Astrocyte (in vitro differentiated cells and primary cell): ENCODE measurements around the gene ZNF512. TPM values are rescaled to one million over a fixed set of nuclear protein-coding genes. Genes with fewer than 3 reads are reported as not detected.
A peak's percentile ranks its signal among the peaks of the same experiment; 100 is the strongest.

Experiments
- DNase-seq: peaks from one replicate; pipeline ENCODE4 v3.0.0-alpha.2; 2010; ENCODE audit warnings: low read depth
- FAIRE-seq: peaks from 2 replicates; lab custom pipeline; 2011; peaks lifted over from hg19 to GRCh38; lab: Jason Lieb, UNC
- H2AFZ ChIP-seq: 2 replicates; pipeline ENCODE4 v1.6.0; 2012; ENCODE audit warnings: low read depth, low read length, inconsistent platforms
- H3K27ac ChIP-seq: 2 replicates; pipeline ENCODE4 v1.5.1; 2011; ENCODE audit warnings: low read depth, low read length, inconsistent platforms
- H3K27me3 ChIP-seq: 2 replicates; pipeline ENCODE4 v1.6.0; 2011; ENCODE audit warnings: low read length, inconsistent platforms; ENCODE audit not compliant: insufficient read depth
- H3K36me3 ChIP-seq: 2 replicates; pipeline ENCODE4 v1.5.1; 2011; ENCODE audit warnings: low read length, inconsistent platforms; ENCODE audit not compliant: insufficient read depth
- H3K4me1 ChIP-seq: 2 replicates; pipeline ENCODE4 v1.5.1; 2011; ENCODE audit warnings: low read length, inconsistent platforms; ENCODE audit not compliant: insufficient read depth
- H3K4me2 ChIP-seq: 2 replicates; pipeline ENCODE4 v1.6.0; 2012; ENCODE audit warnings: low read length, inconsistent platforms
- H3K4me3 ChIP-seq: 2 replicates; pipeline ENCODE4 v1.5.1; 2011; ENCODE audit warnings: low read depth, mild to moderate bottlenecking, low read length, inconsistent platforms; ENCODE audit not compliant: insufficient read depth
- H3K79me2 ChIP-seq: 2 replicates; pipeline ENCODE4 v1.6.0; 2012; ENCODE audit warnings: mild to moderate bottlenecking, low read length, inconsistent platforms; ENCODE audit not compliant: insufficient read depth
- H3K9ac ChIP-seq: 2 replicates; pipeline ENCODE4 v1.6.0; 2012; ENCODE audit warnings: mild to moderate bottlenecking, low read length, inconsistent platforms
- H3K9me3 ChIP-seq: 2 replicates; pipeline ENCODE4 v1.5.1; 2012; ENCODE audit warnings: low read depth, mild to moderate bottlenecking, low read length, inconsistent platforms; ENCODE audit not compliant: insufficient read depth
- H4K20me1 ChIP-seq: 2 replicates; pipeline ENCODE4 v1.6.0; 2012; ENCODE audit warnings: low read length, inconsistent platforms; ENCODE audit not compliant: insufficient read depth
- H3K27ac Mint-ChIP-seq: one replicate; pipeline ENCODE4 v1.8.0; 2021; ENCODE audit warnings: mild to moderate bottlenecking, mixed read lengths; ENCODE audit not compliant: unreplicated experiment
- H3K27me3 Mint-ChIP-seq: one replicate; pipeline ENCODE4 v1.8.0; 2021; ENCODE audit warnings: low read depth, mixed read lengths; ENCODE audit not compliant: unreplicated experiment
- H3K36me3 Mint-ChIP-seq: one replicate; pipeline ENCODE4 v1.8.0; 2021; ENCODE audit warnings: low read depth, mixed read lengths; ENCODE audit not compliant: unreplicated experiment
- H3K4me1 Mint-ChIP-seq: one replicate; pipeline ENCODE4 v1.8.0; 2021; ENCODE audit warnings: low read depth, mixed read lengths; ENCODE audit not compliant: unreplicated experiment
- H3K4me3 Mint-ChIP-seq: one replicate; pipeline ENCODE4 v1.8.0; 2021; ENCODE audit warnings: mild to moderate bottlenecking, moderate library complexity, mixed read lengths; ENCODE audit not compliant: unreplicated experiment
- H3K9me3 Mint-ChIP-seq: one replicate; pipeline ENCODE4 v1.8.0; 2021; ENCODE audit warnings: mild to moderate bottlenecking, mixed read lengths; ENCODE audit not compliant: unreplicated experiment
- CTCF ChIP-seq: IDR thresholded peaks from 2 replicates; pipeline ENCODE4 v1.5.1; 2011; ENCODE audit warnings: low read depth, mild to moderate bottlenecking, inconsistent platforms, low read length, moderate library complexity; ENCODE audit not compliant: insufficient read depth
- EZH2 ChIP-seq: IDR thresholded peaks from 2 replicates; pipeline ENCODE4 v1.6.1; 2012; ENCODE audit warnings: mild to moderate bottlenecking, low read length, inconsistent platforms; ENCODE audit not compliant: insufficient read depth
- total RNA-seq: library from RNA; stranded (reverse); gene quantifications from 2 replicates; pipeline ENCODE4 v1.2.1, GENCODE V29; 2021

ZNF512 gene
- total RNA-seq, 1 donor from 2014 or later, result 32.5 TPM

DNA sequence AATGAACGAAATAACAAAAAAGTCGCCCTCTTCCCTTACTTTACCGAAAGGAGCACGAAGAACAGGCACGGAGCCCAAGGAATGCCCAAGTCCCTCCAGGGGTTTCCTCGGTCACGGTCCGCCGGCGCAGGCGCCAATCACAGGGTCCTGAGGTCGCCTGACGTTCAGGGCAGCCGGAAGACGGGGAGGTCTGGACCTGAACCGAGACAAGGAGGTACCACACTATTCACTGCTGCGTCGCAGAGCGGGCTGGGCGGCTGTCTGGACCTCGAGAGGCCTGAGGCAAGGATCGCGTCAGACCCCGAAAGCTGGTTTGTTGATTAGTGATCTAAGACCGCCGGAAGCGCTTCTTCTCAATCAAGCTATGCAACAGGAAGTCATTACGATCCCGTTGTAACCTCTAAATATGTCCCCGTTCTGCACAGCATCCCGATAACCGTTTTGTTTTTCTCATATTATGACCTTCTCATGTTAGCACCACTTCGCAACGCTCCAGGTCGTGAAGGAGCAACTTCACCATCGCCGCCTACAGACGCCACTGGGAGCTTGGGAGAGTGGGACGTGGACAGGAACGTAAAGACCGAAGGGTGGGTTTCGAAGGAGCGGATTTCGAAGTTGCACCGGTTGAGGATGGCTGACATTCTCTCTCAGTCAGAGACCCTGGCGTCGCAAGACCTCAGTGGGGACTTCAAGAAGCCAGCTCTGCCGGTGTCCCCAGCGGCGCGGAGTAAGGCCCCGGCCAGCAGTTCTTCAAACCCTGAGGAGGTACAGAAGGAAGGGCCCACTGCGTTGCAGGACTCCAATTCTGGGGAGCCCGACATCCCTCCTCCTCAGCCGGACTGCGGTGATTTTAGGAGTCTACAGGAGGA lies 80.7 kb downstream of the ZNF512 start, which contains the start of the genes SLC4A1AP and SUPT7L:
Gene SLC4A1AP, plus strand, starts transcription at position 605 of the 869 bp plus-strand sequence. Its CDS starts 26 bp downstream, at position 631.
Gene SUPT7L, minus strand, starts transcription at position 330 of the 869 bp plus-strand sequence. CDS start 1,422 bp downstream, outside the sequence.
- DNase-seq (peak; percentile 83), FAIRE-seq (no peak)
- Histone ChIP-seq H3K79me2 (peaks cover 59% of the 10 kb centered on the region), H3K4me3 (peak within 1 kb of the TSS; percentile 80), H2AFZ (peak within 1 kb of the TSS; percentile 97), H3K9ac (peak within 1 kb of the TSS; percentile 97), H3K36me3 (peaks cover 16% of the 10 kb centered on the region), H3K9me3 (no peaks in the 10 kb centered on the region), H3K27ac (peak within 1 kb of the TSS; percentile 95), H3K27me3 (no peaks in the 10 kb centered on the region), H4K20me1 (no peaks in the 10 kb centered on the region), H3K4me2 (peak within 1 kb of the TSS; percentile 86), H3K4me1 (peaks cover 23% of the 10 kb centered on the region)
- Mint-ChIP-seq H3K36me3 (no peaks in the 10 kb centered on the region), H3K27ac (peak within 1 kb of the TSS; percentile 99), H3K4me1 (peaks cover 21% of the 10 kb centered on the region), H3K27me3 (no peaks in the 10 kb centered on the region), H3K4me3 (peak within 1 kb of the TSS; percentile 100), H3K9me3 (no peaks in the 10 kb centered on the region)
- TF ChIP-seq CTCF (no peak), EZH2 (no peak)

GRCh38 chr2:27664154-27664574 lies 81.3 kb downstream of the ZNF512 start:
- H3K4me3 Mint-ChIP-seq, result peak overlapping the region; percentile 100
- peak overlapping the region; percentile 99 for H3K27ac Mint-ChIP-seq
- Histone ChIP-seq H3K79me2 (peaks cover 55% of the 10 kb centered on the region), H3K9me3 (no peaks in the 10 kb centered on the region), H3K27me3 (no peaks in the 10 kb centered on the region), H4K20me1 (no peaks in the 10 kb centered on the region), H3K36me3 (peaks cover 19% of the 10 kb centered on the region), H3K4me2 (peak overlapping the region; percentile 86), H3K4me3 (peak overlapping the region; percentile 80), H2AFZ (peak overlapping the region; percentile 97), H3K4me1 (peaks cover 23% of the 10 kb centered on the region), H3K9ac (peak overlapping the region; percentile 97), H3K27ac (peak overlapping the region; percentile 95)
- no peaks in the 10 kb centered on the region for H3K36me3 Mint-ChIP-seq
- H3K9me3 Mint-ChIP-seq, result no peaks in the 10 kb centered on the region
- no peak for FAIRE-seq
- no peaks in the 10 kb centered on the region for H3K27me3 Mint-ChIP-seq
- TF ChIP-seq CTCF (no peak), EZH2 (no peak)
- no peak for DNase-seq
- peaks cover 21% of the 10 kb centered on the region for H3K4me1 Mint-ChIP-seq
